Measurements from ENCODE around the gene ITGA1. TPM values are rescaled to one million over a fixed set of nuclear protein-coding genes. Genes with fewer than 3 reads are reported as not detected.

ITGA1 gene
- total RNA-seq, 1 donor from 2014 or later: 3.2 TPM

- no peak for DNase-seq (ENCODE audit: low read depth)
- H3K4me3 ChIP-seq (ENCODE audit: low read depth, low read length): no peak overlapping the region
- TF ChIP-seq CTCF (conservative IDR thresholded peaks at IDR 0.05; ENCODE audit: low read depth, low read length): no peak
Observed at GRCh38 chr5:52759331-52759730, 28.4 kb upstream of the ITGA1 start.

- no peak for DNase-seq (ENCODE audit: low read depth)
- no peak for TF ChIP-seq CTCF (conservative IDR thresholded peaks at IDR 0.05; ENCODE audit: low read depth, low read length)
- H3K4me3 ChIP-seq (ENCODE audit: low read depth, low read length): no peak overlapping the region
Observed at GRCh38 chr5:52760695-52761366, 26.9 kb upstream of the ITGA1 start.

GRCh38 chr5:52767217-52767743 lies 20.4 kb upstream of the ITGA1 start:
- no peak for DNase-seq (ENCODE audit: low read depth)
- H3K4me3 ChIP-seq (ENCODE audit: low read depth, low read length): no peak overlapping the region
- TF ChIP-seq CTCF (conservative IDR thresholded peaks at IDR 0.05; ENCODE audit: low read depth, low read length): no peak

- no peak for DNase-seq (ENCODE audit: low read depth)
- no peak for TF ChIP-seq CTCF (conservative IDR thresholded peaks at IDR 0.05; ENCODE audit: low read depth, low read length)
- H3K4me3 ChIP-seq (ENCODE audit: low read depth, low read length): no peak overlapping the region
Observed at GRCh38 chr5:52767766-52768480, 19.8 kb upstream of the ITGA1 start.

- no peak for DNase-seq (ENCODE audit: low read depth)
- H3K4me3 ChIP-seq (ENCODE audit: low read depth, low read length): no peak overlapping the region
Observed at GRCh38 chr5:52769061-52769460, 18.7 kb upstream of the ITGA1 start.

GRCh38 chr5:52770287-52770939 lies 17.3 kb upstream of the ITGA1 start:
- H3K4me3 ChIP-seq (ENCODE audit: low read depth, low read length): no peak overlapping the region
- TF ChIP-seq CTCF (conservative IDR thresholded peaks at IDR 0.05; ENCODE audit: low read depth, low read length): no peak
- DNase-seq (ENCODE audit: low read depth): no peak

More at GRCh38 chr5:52769061-52769460, 18.7 kb upstream of the ITGA1 start:
- no peak for TF ChIP-seq CTCF (conservative IDR thresholded peaks at IDR 0.05; ENCODE audit: low read depth, low read length)

Measured in epithelial cell of proximal tubule (primary cell).